Astrocyte (in vitro differentiated cells and primary cell): ENCODE results near the gene GCNT2. TPM values are rescaled to one million over a fixed set of nuclear protein-coding genes. Genes with fewer than 3 reads are reported as not detected.

Experiments used
- DNase-seq: peaks from one replicate; pipeline ENCODE4 v3.0.0-alpha.2; 2010; ENCODE audit warnings: low read depth
- FAIRE-seq: peaks from 2 replicates; lab custom pipeline; 2011; peaks lifted over from hg19 to GRCh38; lab: Jason Lieb, UNC
- H2AFZ ChIP-seq: 2 replicates; pipeline ENCODE4 v1.6.0; 2012; ENCODE audit warnings: low read depth, low read length, inconsistent platforms
- H3K27ac ChIP-seq: 2 replicates; pipeline ENCODE4 v1.5.1; 2011; ENCODE audit warnings: low read depth, low read length, inconsistent platforms
- H3K27me3 ChIP-seq: 2 replicates; pipeline ENCODE4 v1.6.0; 2011; ENCODE audit warnings: low read length, inconsistent platforms; ENCODE audit not compliant: insufficient read depth
- H3K36me3 ChIP-seq: 2 replicates; pipeline ENCODE4 v1.5.1; 2011; ENCODE audit warnings: low read length, inconsistent platforms; ENCODE audit not compliant: insufficient read depth
- H3K4me1 ChIP-seq: 2 replicates; pipeline ENCODE4 v1.5.1; 2011; ENCODE audit warnings: low read length, inconsistent platforms; ENCODE audit not compliant: insufficient read depth
- H3K4me2 ChIP-seq: 2 replicates; pipeline ENCODE4 v1.6.0; 2012; ENCODE audit warnings: low read length, inconsistent platforms
- H3K4me3 ChIP-seq: 2 replicates; pipeline ENCODE4 v1.5.1; 2011; ENCODE audit warnings: low read depth, mild to moderate bottlenecking, low read length, inconsistent platforms; ENCODE audit not compliant: insufficient read depth
- H3K79me2 ChIP-seq: 2 replicates; pipeline ENCODE4 v1.6.0; 2012; ENCODE audit warnings: mild to moderate bottlenecking, low read length, inconsistent platforms; ENCODE audit not compliant: insufficient read depth
- H3K9ac ChIP-seq: 2 replicates; pipeline ENCODE4 v1.6.0; 2012; ENCODE audit warnings: mild to moderate bottlenecking, low read length, inconsistent platforms
- H3K9me3 ChIP-seq: 2 replicates; pipeline ENCODE4 v1.5.1; 2012; ENCODE audit warnings: low read depth, mild to moderate bottlenecking, low read length, inconsistent platforms; ENCODE audit not compliant: insufficient read depth
- H4K20me1 ChIP-seq: 2 replicates; pipeline ENCODE4 v1.6.0; 2012; ENCODE audit warnings: low read length, inconsistent platforms; ENCODE audit not compliant: insufficient read depth
- H3K27ac Mint-ChIP-seq: one replicate; pipeline ENCODE4 v1.8.0; 2021; ENCODE audit warnings: mild to moderate bottlenecking, mixed read lengths; ENCODE audit not compliant: unreplicated experiment
- H3K27me3 Mint-ChIP-seq: one replicate; pipeline ENCODE4 v1.8.0; 2021; ENCODE audit warnings: low read depth, mixed read lengths; ENCODE audit not compliant: unreplicated experiment
- H3K36me3 Mint-ChIP-seq: one replicate; pipeline ENCODE4 v1.8.0; 2021; ENCODE audit warnings: low read depth, mixed read lengths; ENCODE audit not compliant: unreplicated experiment
- H3K4me1 Mint-ChIP-seq: one replicate; pipeline ENCODE4 v1.8.0; 2021; ENCODE audit warnings: low read depth, mixed read lengths; ENCODE audit not compliant: unreplicated experiment
- H3K4me3 Mint-ChIP-seq: one replicate; pipeline ENCODE4 v1.8.0; 2021; ENCODE audit warnings: mild to moderate bottlenecking, moderate library complexity, mixed read lengths; ENCODE audit not compliant: unreplicated experiment
- H3K9me3 Mint-ChIP-seq: one replicate; pipeline ENCODE4 v1.8.0; 2021; ENCODE audit warnings: mild to moderate bottlenecking, mixed read lengths; ENCODE audit not compliant: unreplicated experiment
- CTCF ChIP-seq: IDR thresholded peaks from 2 replicates; pipeline ENCODE4 v1.5.1; 2011; ENCODE audit warnings: low read depth, mild to moderate bottlenecking, inconsistent platforms, low read length, moderate library complexity; ENCODE audit not compliant: insufficient read depth
- EZH2 ChIP-seq: IDR thresholded peaks from 2 replicates; pipeline ENCODE4 v1.6.1; 2012; ENCODE audit warnings: mild to moderate bottlenecking, low read length, inconsistent platforms; ENCODE audit not compliant: insufficient read depth
- total RNA-seq: library from RNA; stranded (reverse); gene quantifications from 2 replicates; pipeline ENCODE4 v1.2.1, GENCODE V29; 2021

GCNT2 gene
- total RNA-seq, 1 donor from 2014 or later: 14.8 TPM

- Histone ChIP-seq H3K79me2 (no peaks in the 10 kb centered on the region), H3K4me2 (no peak overlapping the region), H3K36me3 (no peaks in the 10 kb centered on the region), H2AFZ (no peak overlapping the region), H3K9me3 (no peaks in the 10 kb centered on the region), H3K9ac (no peak overlapping the region), H3K4me3 (no peak overlapping the region), H3K4me1 (peaks cover 10% of the 10 kb centered on the region), H3K27ac (no peak overlapping the region), H4K20me1 (no peaks in the 10 kb centered on the region), H3K27me3 (no peaks in the 10 kb centered on the region)
- Mint-ChIP-seq H3K27me3 (no peaks in the 10 kb centered on the region), H3K4me1 (peaks cover 18% of the 10 kb centered on the region), H3K4me3 (no peak overlapping the region), H3K36me3 (no peaks in the 10 kb centered on the region), H3K27ac (no peak overlapping the region), H3K9me3 (no peaks in the 10 kb centered on the region)
- FAIRE-seq (no peak), DNase-seq (no peak)
- no peak for TF ChIP-seq EZH2
Observed at GRCh38 chr6:10630178-10630577, 109.0 kb downstream of the GCNT2 start.

GRCh38 chr6:10633216-10633615 is 112.1 kb downstream of the GCNT2 start:
- peaks cover 11% of the 10 kb centered on the region for H3K4me1 Mint-ChIP-seq
- H3K4me3 Mint-ChIP-seq: no peak overlapping the region
- Histone ChIP-seq H3K9ac (no peak overlapping the region), H4K20me1 (no peaks in the 10 kb centered on the region), H3K4me1 (peaks cover 10% of the 10 kb centered on the region), H2AFZ (no peak overlapping the region), H3K27me3 (no peaks in the 10 kb centered on the region), H3K27ac (no peak overlapping the region), H3K4me2 (peak overlapping the region; percentile 65), H3K9me3 (no peaks in the 10 kb centered on the region), H3K4me3 (no peak overlapping the region), H3K36me3 (no peaks in the 10 kb centered on the region), H3K79me2 (no peaks in the 10 kb centered on the region)
- H3K27ac Mint-ChIP-seq: no peak overlapping the region
- peaks cover 3% of the 10 kb centered on the region for H3K36me3 Mint-ChIP-seq
- no peaks in the 10 kb centered on the region for H3K27me3 Mint-ChIP-seq
- H3K9me3 Mint-ChIP-seq: no peaks in the 10 kb centered on the region
- FAIRE-seq: no peak
- TF ChIP-seq CTCF (no peak), EZH2 (no peak)
- peak; percentile 76 for DNase-seq

- DNase-seq (no peak), FAIRE-seq (no peak)
- no peaks in the 10 kb centered on the region for H3K9me3 ChIP-seq
- H3K27me3 ChIP-seq: no peaks in the 10 kb centered on the region
- Mint-ChIP-seq H3K9me3 (peaks cover 3% of the 10 kb centered on the region), H3K4me1 (peaks cover 3% of the 10 kb centered on the region), H3K4me3 (no peak overlapping the region), H3K27ac (no peak overlapping the region), H3K36me3 (peaks cover 3% of the 10 kb centered on the region), H3K27me3 (no peaks in the 10 kb centered on the region)
- no peak overlapping the region for H3K9ac ChIP-seq
- no peaks in the 10 kb centered on the region for H3K36me3 ChIP-seq
- no peak overlapping the region for H3K27ac ChIP-seq
- H3K79me2 ChIP-seq: no peaks in the 10 kb centered on the region
- no peaks in the 10 kb centered on the region for H3K4me1 ChIP-seq
- TF ChIP-seq CTCF (no peak), EZH2 (no peak)
- no peak overlapping the region for H2AFZ ChIP-seq
- H3K4me3 ChIP-seq: no peak overlapping the region
- no peak overlapping the region for H3K4me2 ChIP-seq
- H4K20me1 ChIP-seq: no peaks in the 10 kb centered on the region
Observed at GRCh38 chr6:10640412-10640811, 119.3 kb downstream of the GCNT2 start.
